Naive thymus-derived CD8-positive, alpha-beta T cell (primary cell): ENCODE results near the gene LHX3. TPM values are rescaled to one million over a fixed set of nuclear protein-coding genes. Genes with fewer than 3 reads are reported as not detected.
A peak's percentile ranks its signal among the peaks of the same experiment; 100 is the strongest.

ENCODE experiments used
- ATAC-seq, 2 donors: fragments of 150-1000 bp; cut with Tn5 transposase in 1 of 2; sonication (Bioruptor Pico), chemical (Tn5 transposase) in 1 of 2; 1 replicate in 1 of 2; 2 replicates in 1 of 2; pipeline ENCODE4 v1.10.0; 2021; ENCODE audit warnings: mild to moderate bottlenecking in 2 of 2, moderate library complexity in 2 of 2
- POLR2A ChIA-PET: fragments of 350-600 bp; sonication (Branson Sonifier 250); formaldehyde crosslinking; loops from one replicate; lab custom pipeline; 2021; ENCODE audit warnings: antibody characterized with exemption; lab: Charles Lee
- DNase-seq, 10 donors: peaks; one replicate each; pipeline versions ENCODE4 v3.0.0 to v3.0.0-alpha.2; 2020 to 2022
- H3K27ac Mint-ChIP-seq, 10 donors: one replicate each; pipeline ENCODE4 v1.8.0; 2020 to 2022; ENCODE audit warnings: mild to moderate bottlenecking in 10 of 10, mixed read lengths in 10 of 10, moderate library complexity in 4 of 10, inconsistent platforms in 1 of 10
- H3K27me3 Mint-ChIP-seq, 5 donors: one replicate each; pipeline ENCODE4 v1.8.0; 2021 to 2022; ENCODE audit warnings: mixed read lengths in 5 of 5
- H3K36me3 Mint-ChIP-seq, 3 donors: one replicate each; pipeline ENCODE4 v1.8.0; 2020 to 2022; ENCODE audit warnings: mixed read lengths in 3 of 3, mild to moderate bottlenecking in 2 of 3, inconsistent platforms in 1 of 3
- H3K4me1 Mint-ChIP-seq, 4 donors: one replicate each; pipeline ENCODE4 v1.8.0; 2021 to 2022; ENCODE audit warnings: mixed read lengths in 4 of 4
- H3K4me3 Mint-ChIP-seq, 10 donors: one replicate each; pipeline ENCODE4 v1.8.0; 2020 to 2022; ENCODE audit warnings: mild to moderate bottlenecking in 10 of 10, mixed read lengths in 10 of 10, moderate library complexity in 6 of 10, inconsistent platforms in 1 of 10
- H3K9me3 Mint-ChIP-seq, 9 donors: one replicate each; pipeline ENCODE4 v1.8.0; 2020 to 2022; ENCODE audit warnings: mixed read lengths in 9 of 9, mild to moderate bottlenecking in 3 of 9, inconsistent platforms in 1 of 9, moderate library complexity in 1 of 9
- polyA plus RNA-seq, 3 donors: library from polyadenylated mRNA; unstranded; fragments of 300-500 nt; fragmentation: Illumina TruSeq; gene quantifications; one replicate each; pipeline ENCODE4 v1.2.3, GENCODE V29; 2021
- total RNA-seq, 8 experiments: library from RNA in 2 of 8; stranded (reverse) in 2 of 8; gene quantifications; one replicate each; pipeline ENCODE4 v1.2.3 and lab custom pipeline; 2021 to 2026

LHX3 gene
- total and polyA plus RNA-seq, 5 experiments from 2014 or later = not detected

DNA sequence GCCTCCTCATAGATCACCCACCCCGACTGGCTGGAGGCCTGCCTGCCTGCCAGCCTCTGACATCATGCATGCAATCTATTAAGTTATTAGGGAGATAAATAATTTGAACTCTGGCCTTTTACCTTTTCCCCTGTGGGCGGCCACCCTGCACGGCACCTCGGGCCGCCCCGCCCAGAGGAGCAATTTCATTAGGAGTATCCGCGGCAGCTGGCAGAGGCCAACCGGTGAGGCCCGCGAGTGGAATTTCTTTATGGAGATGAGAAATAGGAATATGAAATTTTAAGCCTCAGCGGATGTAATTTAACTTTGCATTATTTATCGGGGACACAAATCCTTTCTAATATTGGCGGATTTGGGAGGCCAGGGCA, 22.5 kb downstream of the LHX3 start:
- POLR2A ChIA-PET = no interaction called here
- Mint-ChIP-seq H3K36me3 (no peaks in the 10 kb centered on the region), H3K4me3 (no peak overlapping the region), H3K27me3 (peaks cover 2 to 35% (median 15%) of the 10 kb centered on the region in 5 donors), H3K27ac (no peak overlapping the region), H3K4me1 (no peaks in the 10 kb centered on the region), H3K9me3 (no peaks in the 10 kb centered on the region)
- ATAC-seq (no peak), DNase-seq (no peak)

DNA sequence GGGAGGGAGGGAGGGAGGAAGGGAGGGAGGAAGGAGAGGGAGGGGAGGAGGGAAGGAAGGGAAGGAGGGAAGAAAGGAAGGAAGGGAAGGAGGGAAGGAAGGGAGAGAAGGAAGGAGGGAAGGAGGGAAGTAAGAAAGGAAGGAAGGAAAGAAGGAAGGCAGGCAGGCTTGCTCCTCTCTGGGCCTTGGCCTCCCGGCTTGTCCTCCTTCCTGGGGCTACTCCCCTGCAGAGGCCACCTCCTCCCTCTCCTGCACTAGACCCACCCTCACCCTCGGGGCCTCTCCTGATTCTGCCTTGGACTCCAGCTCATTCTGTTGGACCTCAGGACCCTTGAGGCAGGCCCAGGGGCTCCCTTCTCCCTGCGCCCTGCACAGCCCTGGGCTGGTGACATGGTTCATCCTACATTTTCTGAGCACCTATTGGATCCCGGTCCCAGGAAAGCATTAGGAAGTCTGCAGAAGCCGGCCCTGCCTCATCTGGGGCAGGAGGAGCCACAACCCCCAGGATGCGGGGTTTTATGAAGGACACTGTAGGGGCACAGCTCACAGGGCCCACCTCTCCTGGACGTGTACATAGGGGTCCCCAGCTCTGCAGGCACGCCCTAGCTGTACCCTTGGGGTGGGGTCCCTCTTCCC, 23.0 kb downstream of the LHX3 start:
- Mint-ChIP-seq H3K9me3 (no peaks in the 10 kb centered on the region), H3K27ac (no peak overlapping the region), H3K36me3 (no peaks in the 10 kb centered on the region), H3K4me1 (no peaks in the 10 kb centered on the region), H3K4me3 (no peak overlapping the region), H3K27me3 (peaks cover 2 to 30% (median 11%) of the 10 kb centered on the region in 5 donors)
- no peak for DNase-seq
- no peak for ATAC-seq
- POLR2A ChIA-PET = no interaction called here

DNA sequence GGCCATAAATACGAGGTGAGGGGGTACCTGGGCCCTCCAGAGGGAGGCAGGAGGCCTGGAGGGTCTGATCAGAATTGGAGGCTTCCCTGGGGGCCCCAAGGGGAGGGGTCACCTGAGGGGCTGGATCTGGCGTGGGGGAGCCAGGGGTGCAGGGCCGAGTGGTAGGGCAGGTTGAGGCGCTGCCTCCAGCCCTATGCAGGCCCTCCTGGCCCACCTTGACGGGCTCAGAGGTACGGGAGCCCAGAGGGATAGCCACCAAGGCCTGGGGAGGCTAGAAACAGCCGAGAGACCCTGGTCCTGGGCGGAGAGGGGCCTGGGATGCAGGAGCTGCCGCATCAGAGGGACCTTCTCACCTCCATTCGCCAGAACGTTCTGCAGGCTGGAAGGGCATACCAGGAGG, 24.3 kb downstream of the LHX3 start:
- Mint-ChIP-seq H3K4me1 (no peaks in the 10 kb centered on the region), H3K9me3 (no peaks in the 10 kb centered on the region), H3K27ac (no peak overlapping the region), H3K4me3 (no peak overlapping the region), H3K27me3 (peaks cover 2 to 21% (median 5%) of the 10 kb centered on the region in 5 donors), H3K36me3 (no peaks in the 10 kb centered on the region)
- ATAC-seq (no peak), DNase-seq (no peak)
- POLR2A ChIA-PET = no interaction called here

DNA sequence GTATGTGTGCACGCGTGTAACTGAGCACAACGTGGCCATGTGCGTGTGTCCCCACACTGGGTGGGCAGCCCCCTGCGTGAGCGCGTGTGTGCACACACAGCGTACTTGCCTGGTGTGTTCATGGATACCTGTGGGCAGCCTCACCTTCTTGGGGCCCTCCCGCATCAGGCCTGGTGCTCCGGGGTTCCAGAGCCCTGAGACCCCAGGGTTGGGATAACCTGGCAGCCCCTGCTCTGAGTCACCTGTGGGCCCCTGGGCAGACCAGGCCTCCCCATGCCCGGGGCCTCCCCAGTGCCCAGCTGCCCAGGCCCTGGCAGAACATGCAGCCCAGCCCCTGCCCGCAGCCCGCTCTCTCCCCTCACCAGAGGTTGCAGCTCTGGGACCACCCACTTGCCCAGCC, 25.2 kb downstream of the LHX3 start:
- no peak for DNase-seq
- ATAC-seq = no peak
- Mint-ChIP-seq H3K4me3 (no peak overlapping the region), H3K9me3 (no peaks in the 10 kb centered on the region), H3K27ac (no peak overlapping the region), H3K36me3 (no peaks in the 10 kb centered on the region), H3K4me1 (no peaks in the 10 kb centered on the region), H3K27me3 (peaks cover 0 to 14% (median 3%) of the 10 kb centered on the region in 5 donors)
- POLR2A ChIA-PET = no interaction called here

- H3K27ac Mint-ChIP-seq = no peak overlapping the region
- POLR2A ChIA-PET = no interaction called here
- no peak for DNase-seq
- H3K4me3 Mint-ChIP-seq = no peak overlapping the region
- no peaks in the 10 kb centered on the region for H3K4me1 Mint-ChIP-seq
- ATAC-seq = no peak
- no peaks in the 10 kb centered on the region for H3K9me3 Mint-ChIP-seq
- peaks cover 0 to 12% (median 0%) of the 10 kb centered on the region in 5 donors for H3K27me3 Mint-ChIP-seq
- H3K36me3 Mint-ChIP-seq = no peaks in the 10 kb centered on the region
These were observed 25.8 kb downstream of the LHX3 start for GRCh38 chr9:136179101-136179616.

GRCh38 chr9:136178773-136179075, 26.2 kb downstream of the LHX3 start:
- POLR2A ChIA-PET = no interaction called here
- H3K4me1 Mint-ChIP-seq = no peaks in the 10 kb centered on the region
- no peak overlapping the region for H3K27ac Mint-ChIP-seq
- DNase-seq (no peak), ATAC-seq (no peak)
- no peak overlapping the region for H3K4me3 Mint-ChIP-seq
- H3K27me3 Mint-ChIP-seq = peaks cover 0 to 12% (median 0%) of the 10 kb centered on the region in 5 donors
- H3K36me3 Mint-ChIP-seq = no peaks in the 10 kb centered on the region
- no peaks in the 10 kb centered on the region for H3K9me3 Mint-ChIP-seq

DNA sequence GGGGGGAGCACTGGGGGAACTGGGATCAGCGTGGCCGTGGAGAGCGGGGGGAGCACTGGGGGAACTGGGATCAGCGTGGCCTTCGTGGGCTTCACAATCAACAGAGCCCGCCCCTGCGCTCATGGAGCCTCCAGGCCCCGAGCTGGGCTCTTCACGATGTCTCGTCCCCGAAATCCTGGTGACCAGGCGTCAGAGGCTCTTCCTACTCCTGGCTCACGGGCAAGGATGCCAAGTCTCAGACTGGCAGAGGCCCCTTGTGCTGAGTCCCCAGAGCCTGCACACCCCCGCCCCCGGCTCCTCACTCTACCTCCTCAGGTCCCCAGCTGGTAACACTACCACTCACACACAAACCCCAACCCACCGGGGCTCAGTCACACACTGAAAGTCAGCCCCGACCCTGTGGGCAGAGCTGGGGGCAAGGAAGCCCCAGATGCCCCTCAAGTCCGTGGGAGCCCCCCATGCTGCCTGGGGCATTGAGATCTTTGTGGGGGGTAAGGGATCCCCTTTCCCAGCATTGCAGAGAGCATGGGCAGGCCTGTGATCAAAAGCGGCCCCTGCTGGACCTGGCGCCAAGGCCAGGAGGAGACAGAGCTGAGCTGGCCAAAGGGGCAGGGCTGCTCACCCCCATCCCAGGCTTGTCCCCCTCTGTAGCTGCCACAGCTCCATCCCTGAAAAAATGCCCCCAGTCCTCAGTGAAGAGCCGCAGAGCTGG, 26.7 kb downstream of the LHX3 start:
- H3K27me3 Mint-ChIP-seq = peaks cover 0 to 12% (median 0%) of the 10 kb centered on the region in 5 donors
- no peak overlapping the region for H3K27ac Mint-ChIP-seq
- POLR2A ChIA-PET = no interaction called here
- DNase-seq (no peak), ATAC-seq (no peak)
- no peaks in the 10 kb centered on the region for H3K36me3 Mint-ChIP-seq
- no peaks in the 10 kb centered on the region for H3K4me1 Mint-ChIP-seq
- no peaks in the 10 kb centered on the region for H3K9me3 Mint-ChIP-seq
- H3K4me3 Mint-ChIP-seq = no peak overlapping the region

GRCh38 chr9:136177224-136177623, 27.7 kb downstream of the LHX3 start:
- no peaks in the 10 kb centered on the region for H3K36me3 Mint-ChIP-seq
- H3K9me3 Mint-ChIP-seq = no peaks in the 10 kb centered on the region
- no peak overlapping the region for H3K27ac Mint-ChIP-seq
- H3K4me1 Mint-ChIP-seq = no peaks in the 10 kb centered on the region
- ATAC-seq = no peak
- POLR2A ChIA-PET = no interaction called here
- no peak overlapping the region for H3K4me3 Mint-ChIP-seq
- DNase-seq = no peak
- peaks cover 0 to 4% (median 0%) of the 10 kb centered on the region in 5 donors for H3K27me3 Mint-ChIP-seq

- POLR2A ChIA-PET = no interaction called here
These were observed 29.2 kb downstream of the LHX3 start for GRCh38 chr9:136175616-136176197.

GRCh38 chr9:136174779-136175615, 29.9 kb downstream of the LHX3 start:
- H3K27me3 Mint-ChIP-seq = peaks cover 0 to 12% (median 7%) of the 10 kb centered on the region in 5 donors
- no peak overlapping the region for H3K4me3 Mint-ChIP-seq
- ATAC-seq (no peak), DNase-seq (no peak)
- H3K4me1 Mint-ChIP-seq = no peaks in the 10 kb centered on the region
- H3K36me3 Mint-ChIP-seq = no peaks in the 10 kb centered on the region
- H3K27ac Mint-ChIP-seq = no peak overlapping the region
- POLR2A ChIA-PET = no interaction called here
- H3K9me3 Mint-ChIP-seq = no peaks in the 10 kb centered on the region

More at GRCh38 chr9:136175616-136176197, 29.2 kb downstream of the LHX3 start:
- Mint-ChIP-seq H3K27me3 (peaks cover 0 to 9% (median 7%) of the 10 kb centered on the region in 5 donors), H3K36me3 (no peaks in the 10 kb centered on the region), H3K9me3 (no peaks in the 10 kb centered on the region), H3K27ac (peak overlapping the region in 1 of 10 donors; percentile 40), H3K4me1 (no peaks in the 10 kb centered on the region), H3K4me3 (no peak overlapping the region)
- DNase-seq (no peak), ATAC-seq (no peak)

DNA sequence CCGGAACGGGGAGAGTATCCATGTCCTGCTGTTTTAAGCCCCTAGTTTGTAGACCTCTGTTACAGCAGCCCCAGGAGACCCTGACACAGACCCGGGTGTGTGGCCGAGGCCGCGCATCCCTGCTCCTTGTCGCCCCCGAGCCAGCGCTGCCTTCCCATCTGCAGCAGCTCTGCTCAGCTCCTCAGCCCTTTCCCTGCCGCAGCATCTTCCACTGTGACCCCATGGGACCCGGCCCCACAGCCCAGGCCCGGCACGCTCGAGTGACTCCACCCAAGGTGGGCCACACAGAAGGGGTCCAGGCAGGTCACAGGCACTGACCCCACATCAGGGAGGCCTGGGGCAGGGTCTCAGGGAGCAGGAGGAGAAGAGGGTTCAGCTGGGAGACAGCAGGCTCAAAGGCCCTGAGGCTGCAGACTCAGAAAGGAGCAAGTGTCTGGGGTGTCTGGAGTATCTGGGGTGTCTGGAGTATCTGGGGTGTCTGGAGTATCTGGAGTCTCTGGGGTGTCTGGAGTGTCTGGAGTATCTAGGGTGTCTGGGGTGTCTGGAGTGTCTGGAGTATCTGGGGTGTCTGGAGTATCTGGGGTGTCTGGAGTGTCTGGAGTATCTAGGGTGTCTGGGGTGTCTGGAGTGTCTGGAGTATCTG, 31.2 kb downstream of the LHX3 start:
- Mint-ChIP-seq H3K4me3 (no peak overlapping the region), H3K36me3 (no peaks in the 10 kb centered on the region), H3K4me1 (no peaks in the 10 kb centered on the region), H3K27ac (peak overlapping the region in 1 of 10 donors; percentile 14), H3K9me3 (no peaks in the 10 kb centered on the region), H3K27me3 (peaks cover 0 to 23% (median 11%) of the 10 kb centered on the region in 5 donors)
- ATAC-seq (no peak), DNase-seq (no peak)
- POLR2A ChIA-PET = no interaction called here

DNA sequence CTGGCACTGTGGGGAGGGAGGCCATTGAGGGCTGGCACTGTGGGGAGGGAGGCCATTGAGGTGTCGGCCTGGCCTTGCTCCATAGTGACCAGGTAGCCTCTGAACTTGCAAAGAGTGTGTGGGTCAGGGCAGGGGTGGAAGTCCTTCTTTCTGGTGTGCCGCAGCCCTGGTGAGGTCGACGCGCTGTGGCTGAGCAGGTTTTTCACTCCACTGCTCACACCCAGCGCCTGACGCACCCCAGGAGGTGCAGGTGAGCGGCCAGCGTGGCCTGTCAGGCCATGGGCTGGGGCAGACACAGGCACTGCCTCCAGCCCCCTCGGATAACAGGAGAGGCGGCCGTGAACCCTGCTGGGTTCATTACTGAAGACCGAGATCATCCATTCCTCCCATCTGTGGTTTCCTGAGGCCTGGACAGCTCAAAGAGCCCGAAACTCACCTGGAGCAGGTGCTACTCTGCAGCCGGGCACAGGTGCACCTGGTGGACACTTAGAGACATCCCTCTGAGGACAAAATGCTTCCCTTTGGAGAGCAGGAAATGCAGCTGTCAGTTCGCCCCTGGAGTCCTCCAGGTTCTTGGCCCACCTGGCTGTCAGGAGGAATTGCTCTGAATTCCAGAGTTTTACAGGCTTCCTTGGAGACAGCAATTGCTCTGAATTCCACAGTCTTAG, 32.4 kb downstream of the LHX3 start:
- DNase-seq = no peak
- Mint-ChIP-seq H3K4me1 (no peaks in the 10 kb centered on the region), H3K27ac (peak overlapping the region in 1 of 10 donors; percentile 14), H3K27me3 (peaks cover 2 to 31% (median 13%) of the 10 kb centered on the region in 5 donors), H3K9me3 (no peaks in the 10 kb centered on the region), H3K4me3 (no peak overlapping the region), H3K36me3 (no peaks in the 10 kb centered on the region)
- no peak for ATAC-seq
- POLR2A ChIA-PET = no interaction called here
